Peyer's patch (tissue), 4 donors: Measurements from ENCODE around the gene C3orf33.

ENCODE experiments used
- POLR2A ChIP-seq, 2 donors: fragments of 450-650 bp; IDR thresholded peaks; one replicate each; pipeline ENCODE4 v1.5.1; 2017; ENCODE audit warnings: antibody characterized with exemption in 2 of 2, mild to moderate bottlenecking in 2 of 2, moderate library complexity in 2 of 2
- TF ChIP-seq, protein P1 (sequence below), 6 experiments: fragments of 450-650 bp in 4 of 6; fragments of 200-600 bp in 2 of 6; sonication (generic) in 1 of 6; IDR thresholded peaks; one replicate each; pipeline ENCODE4 v1.5.1; 2017 to 2019; ENCODE audit warnings: antibody characterized with exemption in 6 of 6, mild to moderate bottlenecking in 3 of 6, moderate library complexity in 1 of 6

DNA sequence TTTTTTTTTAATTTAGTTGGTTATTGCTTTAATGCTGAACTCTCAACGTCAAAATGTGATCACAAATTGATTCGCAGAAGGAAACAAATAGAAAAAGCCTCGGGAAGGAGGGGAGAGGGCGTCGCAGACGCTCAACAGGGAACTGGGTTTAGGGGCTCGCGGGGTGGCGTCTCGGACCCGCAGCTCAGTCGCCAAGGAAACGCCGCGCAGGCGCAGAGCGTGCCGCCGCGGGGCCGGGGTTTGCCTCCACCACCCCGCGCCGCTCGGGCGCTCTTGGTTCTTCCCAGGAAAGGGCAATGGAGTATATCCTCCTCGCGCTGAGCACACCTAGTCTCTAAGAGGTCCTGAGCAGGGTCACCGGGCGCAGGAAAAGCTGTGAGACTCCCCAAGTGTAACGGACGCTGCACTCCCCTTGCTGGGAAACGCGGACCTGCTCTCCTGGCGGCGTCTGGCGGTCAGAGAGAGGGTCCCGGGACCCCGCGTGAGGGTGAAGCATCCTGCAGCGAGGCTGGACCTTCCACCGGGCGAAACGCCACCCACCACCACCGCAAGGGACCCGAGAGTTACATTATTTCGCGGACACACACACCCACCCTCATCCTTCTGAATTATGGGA is 62.0 kb downstream of the C3orf33 start:
- TF ChIP-seq, protein P1, sequence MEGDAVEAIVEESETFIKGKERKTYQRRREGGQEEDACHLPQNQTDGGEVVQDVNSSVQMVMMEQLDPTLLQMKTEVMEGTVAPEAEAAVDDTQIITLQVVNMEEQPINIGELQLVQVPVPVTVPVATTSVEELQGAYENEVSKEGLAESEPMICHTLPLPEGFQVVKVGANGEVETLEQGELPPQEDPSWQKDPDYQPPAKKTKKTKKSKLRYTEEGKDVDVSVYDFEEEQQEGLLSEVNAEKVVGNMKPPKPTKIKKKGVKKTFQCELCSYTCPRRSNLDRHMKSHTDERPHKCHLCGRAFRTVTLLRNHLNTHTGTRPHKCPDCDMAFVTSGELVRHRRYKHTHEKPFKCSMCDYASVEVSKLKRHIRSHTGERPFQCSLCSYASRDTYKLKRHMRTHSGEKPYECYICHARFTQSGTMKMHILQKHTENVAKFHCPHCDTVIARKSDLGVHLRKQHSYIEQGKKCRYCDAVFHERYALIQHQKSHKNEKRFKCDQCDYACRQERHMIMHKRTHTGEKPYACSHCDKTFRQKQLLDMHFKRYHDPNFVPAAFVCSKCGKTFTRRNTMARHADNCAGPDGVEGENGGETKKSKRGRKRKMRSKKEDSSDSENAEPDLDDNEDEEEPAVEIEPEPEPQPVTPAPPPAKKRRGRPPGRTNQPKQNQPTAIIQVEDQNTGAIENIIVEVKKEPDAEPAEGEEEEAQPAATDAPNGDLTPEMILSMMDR (IDR thresholded peaks at IDR 0.05) = no peak
- no peak for TF ChIP-seq POLR2A (IDR thresholded peaks at IDR 0.05)
